ENCODE data around the gene TNFAIP3.

Gene TNFAIP3

DNA sequence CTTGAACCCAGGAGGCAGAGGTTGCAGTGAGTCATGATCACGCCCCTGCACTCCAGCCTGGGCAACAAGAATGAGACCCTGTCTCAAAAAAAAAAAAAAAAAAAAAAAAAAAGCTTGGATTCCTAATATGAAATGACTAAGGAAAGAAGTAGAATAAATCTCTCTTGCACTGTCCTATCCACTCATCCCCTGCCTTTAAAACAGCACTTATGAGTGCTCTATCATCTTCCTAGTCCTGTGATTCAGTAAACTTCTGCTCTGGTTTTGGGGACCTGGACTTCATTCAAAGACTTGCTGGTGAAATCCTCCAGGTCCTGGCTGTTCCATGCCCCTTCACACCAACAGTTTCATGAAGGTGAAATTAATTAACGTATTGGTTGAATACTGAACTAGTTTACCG is 29.6 kb downstream of the TNFAIP3 start:
- in situ Hi-C loops (cut with MboI; ENCODE audit: low sequenced_read_pairs), result no loop called here

DNA sequence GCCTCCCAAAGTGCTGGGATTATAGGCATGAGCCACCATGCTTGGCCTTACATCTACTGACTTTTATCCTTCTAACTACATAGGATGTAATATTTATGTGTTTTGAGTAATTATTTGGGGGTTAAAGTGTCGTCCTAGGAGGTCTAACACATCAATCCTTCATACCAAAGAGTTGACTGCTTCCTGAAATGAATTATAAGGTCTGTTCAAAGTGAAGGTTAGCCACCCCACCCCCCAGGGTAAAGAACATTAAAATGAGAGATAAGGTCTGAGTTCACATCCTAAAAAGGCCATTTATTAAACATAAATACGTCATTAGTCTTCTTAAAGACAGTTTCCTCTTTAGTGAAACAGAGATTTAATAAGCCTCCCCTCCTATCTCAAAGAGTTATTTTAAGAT is 33.8 kb downstream of the TNFAIP3 start:
- in situ Hi-C loops (cut with MboI; ENCODE audit: low sequenced_read_pairs), result no loop called here

DNA sequence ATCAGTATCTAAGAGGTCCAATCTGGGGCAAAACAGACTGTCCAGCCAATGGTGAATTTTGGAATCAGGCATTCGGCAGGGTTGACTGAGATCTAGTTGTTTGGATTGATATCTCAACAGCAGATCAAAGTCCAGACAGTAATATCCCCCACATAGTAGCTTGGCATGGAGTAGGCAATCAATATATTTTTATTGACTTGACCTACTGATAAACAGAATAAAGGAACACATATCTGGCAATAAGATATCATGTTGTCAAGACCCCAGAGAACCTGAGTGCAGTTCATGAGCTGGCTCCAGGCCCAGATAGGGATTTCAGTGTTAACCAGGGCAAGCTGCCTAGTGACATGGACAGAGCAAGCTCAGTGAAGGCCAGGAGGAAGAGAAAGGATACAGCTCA is 34.4 kb downstream of the TNFAIP3 start:
- in situ Hi-C loops (cut with MboI; ENCODE audit: low sequenced_read_pairs), result no loop called here

DNA sequence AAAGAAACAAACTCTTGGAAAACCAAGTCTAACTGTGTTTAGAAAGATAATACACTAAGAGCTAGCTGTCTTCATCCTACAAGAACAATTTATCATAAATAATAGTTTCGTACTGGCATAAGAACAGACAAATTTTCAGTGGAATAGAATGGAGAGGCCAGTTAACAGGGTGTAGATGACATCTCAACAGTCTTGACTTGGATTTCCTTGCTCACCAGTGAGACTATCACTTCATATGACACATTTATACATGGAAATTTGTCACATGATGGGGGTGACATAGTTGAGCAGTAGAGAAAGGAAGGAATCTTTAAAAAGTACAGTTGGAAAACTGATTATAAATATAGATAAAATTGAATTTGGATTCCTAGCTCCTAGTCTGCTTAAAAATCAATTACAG is 35.6 kb downstream of the TNFAIP3 start:
- in situ Hi-C loops (cut with MboI; ENCODE audit: low sequenced_read_pairs), result no loop called here

DNA sequence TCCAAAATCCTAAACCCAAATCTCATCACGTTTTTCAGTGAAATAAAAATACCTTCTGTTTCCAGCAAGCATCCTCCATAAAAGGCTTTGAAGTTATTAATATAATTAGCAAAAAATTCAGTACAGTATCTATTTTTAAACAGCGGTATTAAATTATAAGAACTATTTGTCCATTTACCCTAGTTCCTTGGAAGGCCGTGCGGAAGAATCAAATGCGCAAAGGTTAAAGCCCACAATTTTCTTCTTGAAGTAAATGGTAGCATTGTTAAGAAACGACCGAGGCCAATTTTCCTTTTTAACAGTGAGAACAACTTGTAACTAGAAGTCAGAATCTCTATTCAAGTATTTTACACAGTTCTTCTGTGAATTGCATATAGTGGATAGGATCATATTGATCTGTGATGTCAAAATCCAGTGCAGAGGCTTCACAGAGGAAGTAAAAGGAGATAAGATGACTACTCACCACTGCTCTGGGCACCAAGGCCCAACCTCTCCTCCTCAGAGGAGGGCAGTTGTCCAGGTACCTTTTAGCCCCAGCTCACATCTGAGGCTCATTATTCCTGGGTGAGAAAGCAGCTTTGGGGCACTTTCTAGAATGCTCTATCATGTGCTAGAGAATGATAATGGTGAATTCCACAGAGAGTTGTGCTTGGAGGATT is 36.3 kb downstream of the TNFAIP3 start:
- in situ Hi-C loops (cut with MboI; ENCODE audit: low sequenced_read_pairs), result no loop called here

DNA sequence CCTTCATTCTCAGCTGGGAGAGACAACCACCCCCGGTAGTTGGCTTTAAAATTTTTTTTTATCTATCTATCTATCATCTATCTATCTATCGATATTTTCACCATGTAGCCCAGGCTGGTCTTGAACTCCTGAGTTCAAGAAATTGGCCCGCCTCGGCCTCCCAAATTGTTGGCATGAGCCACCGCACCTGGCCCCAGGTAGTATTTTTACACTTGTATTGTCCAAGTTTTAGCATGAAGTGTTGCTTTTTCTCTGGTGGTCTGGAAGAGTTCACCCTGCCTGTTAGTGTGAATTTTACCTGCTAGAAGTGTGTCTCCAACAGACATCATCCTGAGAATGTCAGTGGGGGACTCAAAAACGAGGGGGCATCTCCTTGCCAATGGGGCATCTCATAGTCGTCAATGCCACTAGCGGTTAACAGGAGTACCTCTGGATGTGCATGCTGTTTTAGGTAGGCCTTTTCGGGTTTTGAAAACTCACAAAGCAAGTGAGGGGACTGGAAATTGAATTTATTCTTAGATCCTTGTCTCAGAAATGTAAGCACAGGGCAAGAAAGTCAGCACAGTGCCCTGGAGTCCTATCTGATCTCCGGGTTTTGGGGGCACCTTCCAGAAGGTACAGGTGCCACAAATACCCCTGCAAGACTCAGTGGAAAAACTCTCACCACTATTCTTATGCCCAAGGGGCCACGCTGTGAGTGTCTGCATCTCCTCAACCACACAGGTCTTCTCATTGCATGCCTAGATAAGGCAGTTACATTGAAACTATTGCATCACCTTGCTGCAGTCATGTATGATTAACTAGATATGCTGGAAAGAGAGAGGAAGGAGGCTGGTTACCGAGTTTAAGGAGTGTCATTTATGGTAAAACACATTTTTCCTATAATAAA is 37.1 kb downstream of the TNFAIP3 start:
- in situ Hi-C loops (cut with MboI; ENCODE audit: low sequenced_read_pairs), result no loop called here

DNA sequence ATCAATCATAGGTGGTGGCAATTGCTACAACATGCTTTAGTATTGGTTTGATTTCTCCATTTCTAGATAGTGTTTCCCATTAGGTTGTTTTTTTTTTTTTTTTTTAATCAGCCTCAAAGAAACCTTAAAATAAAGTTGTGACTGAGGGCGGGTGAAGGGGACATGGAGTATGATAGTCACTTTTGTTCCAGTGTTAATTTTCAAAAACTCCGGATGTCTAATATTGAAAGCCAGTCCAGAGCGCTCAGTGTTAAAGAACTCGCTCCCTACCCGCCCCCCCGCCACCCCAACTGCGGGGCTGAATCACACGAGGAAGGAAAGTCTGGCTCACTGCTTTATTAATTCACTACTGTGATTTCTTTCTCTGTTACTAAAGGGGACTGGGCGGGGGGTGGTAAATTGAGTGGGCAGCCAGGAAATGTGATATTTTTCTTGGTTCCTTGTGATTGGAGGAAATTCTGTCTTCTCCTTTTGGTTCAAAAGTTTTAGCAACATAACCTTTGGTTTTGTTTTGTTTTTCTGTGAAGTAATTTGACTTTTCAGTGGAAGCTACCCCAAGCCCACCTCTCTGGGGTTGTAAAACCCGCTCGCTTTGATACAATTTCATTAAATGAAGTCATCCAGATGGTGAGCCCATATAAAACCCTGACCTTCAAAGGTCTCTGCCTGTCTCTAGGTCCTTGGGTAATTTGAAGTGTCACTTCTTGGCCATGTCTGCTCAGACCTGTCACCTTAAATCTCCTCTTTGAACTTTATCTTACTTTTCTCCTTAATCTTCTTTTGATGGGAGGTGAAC is 38.0 kb downstream of the TNFAIP3 start:
- in situ Hi-C loops (cut with MboI; ENCODE audit: low sequenced_read_pairs), result no loop called here

DNA sequence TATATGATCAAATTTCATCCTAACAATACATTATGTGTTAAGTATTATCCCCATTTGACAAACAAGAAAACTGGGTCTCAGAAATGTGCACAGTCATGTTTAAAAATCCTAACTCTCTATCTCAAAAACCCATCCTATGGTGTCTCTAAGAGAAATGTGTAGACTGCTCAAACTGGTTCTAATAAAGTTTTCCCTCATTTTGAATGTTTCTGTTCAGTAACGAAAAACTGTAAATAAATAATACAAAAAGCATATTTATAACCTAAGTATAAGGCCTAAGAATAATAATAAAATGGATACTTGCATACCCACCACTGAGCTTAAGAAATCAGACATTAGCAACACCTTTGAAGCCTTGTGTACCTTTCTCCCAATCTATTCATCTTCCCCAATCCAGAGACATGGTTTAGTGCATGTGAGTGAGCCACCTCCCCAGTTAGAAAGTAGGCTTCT is 39.0 kb downstream of the TNFAIP3 start:
- in situ Hi-C loops (cut with MboI; ENCODE audit: low sequenced_read_pairs), result no loop called here

DNA sequence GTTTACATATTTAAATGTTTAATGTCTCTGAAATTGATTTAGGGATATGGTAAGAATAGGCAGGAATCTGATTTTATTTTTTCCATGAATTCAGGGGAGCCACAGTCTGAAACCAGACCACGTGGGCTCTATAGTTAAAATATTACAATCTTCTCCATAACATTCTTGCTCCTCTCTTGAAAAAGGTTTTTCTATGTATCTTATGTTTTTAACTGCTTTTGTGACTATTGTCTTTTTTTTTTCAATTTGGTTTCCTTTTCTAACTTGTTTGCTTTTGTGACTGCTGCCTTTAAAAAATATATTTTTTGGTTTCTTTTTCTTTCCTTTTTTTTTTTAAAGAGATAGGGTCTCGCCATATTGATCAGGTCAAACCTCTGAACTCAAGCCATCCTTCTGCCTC is 40.1 kb downstream of the TNFAIP3 start:
- in situ Hi-C loops (cut with MboI; ENCODE audit: low sequenced_read_pairs), result no loop called here

DNA sequence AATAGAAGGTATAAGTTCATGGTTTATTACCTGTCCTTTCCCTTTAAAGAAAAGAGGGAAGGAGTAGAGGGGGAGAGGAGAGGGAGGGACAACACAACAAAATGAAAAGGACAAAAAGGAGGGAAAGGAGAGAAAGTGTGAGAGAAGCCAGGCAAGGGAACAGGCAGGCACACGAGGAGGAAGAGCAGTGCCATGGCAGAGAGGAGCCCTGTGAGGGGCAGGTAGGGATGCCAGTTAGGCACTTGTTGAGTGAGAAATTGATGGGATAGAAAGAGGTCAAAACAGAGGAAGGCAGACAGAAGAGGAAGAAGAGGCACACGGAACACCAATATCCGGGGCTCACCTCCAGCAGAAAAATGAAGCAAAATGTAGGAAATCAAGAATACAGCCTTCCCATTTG is 42.5 kb downstream of the TNFAIP3 start:
- in situ Hi-C loops (cut with MboI; ENCODE audit: low sequenced_read_pairs), result no loop called here

DNA sequence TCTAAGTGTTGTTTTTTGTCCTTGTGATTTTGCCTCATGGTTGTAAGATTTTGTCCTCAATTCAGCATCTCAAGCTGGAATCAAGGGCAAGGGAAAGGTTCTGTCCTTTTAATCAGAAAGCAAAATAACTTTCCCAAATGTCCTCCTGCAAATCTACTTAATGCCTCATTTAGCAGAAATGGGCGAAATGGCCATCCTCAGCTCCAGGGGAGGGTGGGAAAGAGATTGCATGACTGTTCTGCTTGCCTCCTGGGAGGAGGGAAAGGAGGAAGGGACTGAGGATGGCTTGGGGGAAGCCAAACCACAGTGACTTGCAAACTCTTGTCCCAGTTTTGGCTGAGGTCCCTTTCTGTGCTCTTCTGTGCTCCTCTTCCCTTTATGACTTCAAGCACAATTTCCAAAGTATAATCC is 43.4 kb downstream of the TNFAIP3 start:
- in situ Hi-C loops (cut with MboI; ENCODE audit: low sequenced_read_pairs), result no loop called here

DNA sequence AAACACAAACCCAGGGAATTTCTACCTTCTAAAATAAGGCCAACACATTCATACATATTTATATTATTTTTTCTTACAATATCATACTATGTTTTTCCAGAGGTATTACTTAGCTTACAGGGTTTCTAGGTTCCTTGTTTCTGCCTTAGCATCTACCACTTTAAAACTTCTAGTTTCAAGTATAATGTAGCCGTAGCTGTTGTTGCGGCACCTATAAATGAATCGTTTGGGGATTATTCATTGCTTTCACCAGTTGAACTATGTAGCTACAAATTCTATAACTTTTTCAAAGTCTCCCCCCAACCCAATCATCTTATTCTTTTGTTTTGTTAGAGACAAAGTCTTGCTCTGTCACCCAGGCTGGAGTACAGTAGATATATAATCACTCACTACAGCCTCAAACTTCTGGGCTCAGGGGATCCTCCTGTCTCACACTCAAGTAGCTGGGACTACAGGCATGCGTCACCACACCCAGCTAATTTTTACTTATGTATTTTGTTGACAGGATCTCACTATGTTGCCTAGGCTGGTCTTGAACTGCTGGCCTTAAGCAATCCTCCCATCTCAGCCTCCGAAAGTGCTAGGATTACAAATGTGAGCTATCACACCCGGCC is 43.9 kb downstream of the TNFAIP3 start:
- in situ Hi-C loops (cut with MboI; ENCODE audit: low sequenced_read_pairs), result no loop called here

DNA sequence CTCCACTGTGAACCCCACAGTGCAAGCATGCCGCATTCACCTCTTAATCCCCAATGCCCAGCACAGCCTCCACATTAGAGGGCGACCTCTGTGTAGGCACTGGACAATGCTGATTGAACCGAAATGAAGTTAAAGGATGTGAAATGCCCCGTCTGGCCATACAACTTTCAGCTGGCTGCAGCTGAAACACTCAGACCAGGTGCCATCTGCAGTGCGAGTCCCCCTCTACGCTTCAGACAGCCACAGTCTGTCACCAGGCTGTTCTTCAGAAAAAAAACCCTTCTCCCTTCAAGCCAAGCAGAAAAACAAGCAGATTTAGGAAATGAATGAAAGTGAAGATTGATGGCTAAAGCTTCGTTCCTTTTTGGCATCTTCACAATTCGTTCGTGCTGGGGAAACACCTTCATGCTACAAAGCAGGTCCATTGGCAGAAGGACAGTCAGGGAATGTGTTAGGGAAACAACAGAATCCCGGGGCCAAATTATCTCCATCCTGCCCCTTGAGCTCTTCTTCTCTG is 44.7 kb downstream of the TNFAIP3 start:
- in situ Hi-C loops (cut with MboI; ENCODE audit: low sequenced_read_pairs), result no loop called here

DNA sequence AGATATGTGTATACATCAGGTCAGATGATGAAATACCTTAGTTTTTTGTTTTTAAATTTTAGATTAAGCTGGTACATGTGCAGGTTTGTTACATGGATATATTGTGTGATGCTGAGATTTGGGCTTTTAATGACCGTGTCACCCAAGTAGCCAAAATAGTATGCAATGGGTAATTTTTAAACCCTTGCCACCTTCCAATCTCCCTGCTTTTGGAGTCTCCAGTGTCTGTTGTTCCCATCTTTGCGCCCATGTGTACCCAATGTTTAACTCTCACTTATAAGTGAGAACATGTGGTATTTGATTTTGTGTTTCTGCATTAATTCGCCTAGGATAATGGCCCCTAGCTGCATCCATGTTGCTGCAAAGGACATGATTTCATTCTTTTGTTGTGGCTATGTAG is 45.8 kb downstream of the TNFAIP3 start:
- in situ Hi-C loops (cut with MboI; ENCODE audit: low sequenced_read_pairs), result no loop called here

DNA sequence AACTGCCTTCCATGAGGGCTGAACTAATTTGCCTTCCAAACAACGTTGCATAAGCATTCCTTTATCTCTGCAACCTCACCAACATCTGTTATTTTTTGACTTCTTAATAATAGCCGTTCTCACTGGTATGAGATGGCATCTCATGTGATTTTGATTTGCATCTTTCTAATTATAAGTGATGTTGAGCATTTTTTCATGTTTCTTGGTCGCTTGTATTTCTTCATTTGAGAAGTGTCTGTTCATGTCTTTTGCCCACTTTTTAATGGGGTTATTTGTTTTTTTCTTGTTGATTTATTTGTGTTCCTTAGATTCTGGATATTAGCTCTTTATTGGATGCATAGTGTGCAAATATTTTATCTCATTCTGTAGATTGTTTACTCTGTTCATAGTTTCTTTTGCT is 46.4 kb downstream of the TNFAIP3 start:
- in situ Hi-C loops (cut with MboI; ENCODE audit: low sequenced_read_pairs), result no loop called here

DNA sequence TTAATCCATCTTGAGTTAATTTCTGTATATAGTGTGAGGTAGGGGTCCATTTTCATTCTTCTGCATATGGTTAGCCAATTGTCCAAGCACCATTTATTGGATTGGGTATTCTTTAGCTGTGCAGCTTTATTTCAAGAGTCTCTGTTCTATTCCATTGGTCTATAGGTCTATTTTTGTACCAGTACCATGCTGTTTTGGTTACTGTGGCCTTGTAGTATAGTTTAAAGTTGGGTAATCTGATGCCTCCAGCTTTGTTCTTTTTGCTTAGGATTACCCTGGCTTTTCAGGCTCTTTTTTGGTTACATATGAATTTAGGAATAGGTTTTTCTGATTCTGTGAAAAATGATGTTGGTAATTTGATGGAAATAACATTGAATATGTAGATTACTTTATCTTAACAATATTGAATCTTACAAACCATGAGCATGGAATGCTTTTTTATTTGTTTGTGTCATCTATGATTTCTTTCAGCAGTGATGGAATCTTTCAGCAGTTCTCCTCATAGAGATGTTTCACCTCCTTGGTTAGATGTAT is 47.0 kb downstream of the TNFAIP3 start:
- in situ Hi-C loops (cut with MboI; ENCODE audit: low sequenced_read_pairs), result no loop called here

DNA sequence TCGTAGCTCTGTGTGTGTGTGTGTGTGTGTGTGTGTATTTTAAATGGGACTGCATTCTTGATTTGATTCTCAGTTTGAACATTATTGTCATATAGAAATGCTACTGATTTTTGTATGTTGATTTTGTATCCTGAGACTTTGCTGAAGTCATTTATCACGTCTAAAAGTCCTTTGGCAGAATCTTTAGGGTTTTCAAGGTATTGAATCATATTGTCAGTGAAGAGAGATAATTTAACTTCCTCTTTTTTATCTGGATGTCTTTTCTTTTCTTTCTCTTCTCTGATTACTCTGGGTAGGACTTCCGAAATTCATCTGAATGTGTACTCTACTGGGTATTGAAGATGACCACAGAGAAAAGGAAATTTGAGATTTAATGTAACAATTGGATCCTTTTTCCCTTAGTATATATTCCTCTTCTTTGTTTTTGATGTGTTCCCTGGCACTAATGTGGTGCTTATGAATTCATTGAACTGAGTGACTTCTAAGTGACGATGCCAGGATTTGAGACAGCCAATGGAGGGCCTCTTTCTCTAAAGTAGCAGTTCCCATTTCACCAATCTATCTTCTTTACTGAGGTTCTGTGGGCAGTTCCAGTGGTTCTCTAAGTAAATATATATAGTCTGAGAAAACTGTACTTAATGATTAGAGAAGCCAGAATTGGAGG is 47.6 kb downstream of the TNFAIP3 start:
- in situ Hi-C loops (cut with MboI; ENCODE audit: low sequenced_read_pairs), result no loop called here

DNA sequence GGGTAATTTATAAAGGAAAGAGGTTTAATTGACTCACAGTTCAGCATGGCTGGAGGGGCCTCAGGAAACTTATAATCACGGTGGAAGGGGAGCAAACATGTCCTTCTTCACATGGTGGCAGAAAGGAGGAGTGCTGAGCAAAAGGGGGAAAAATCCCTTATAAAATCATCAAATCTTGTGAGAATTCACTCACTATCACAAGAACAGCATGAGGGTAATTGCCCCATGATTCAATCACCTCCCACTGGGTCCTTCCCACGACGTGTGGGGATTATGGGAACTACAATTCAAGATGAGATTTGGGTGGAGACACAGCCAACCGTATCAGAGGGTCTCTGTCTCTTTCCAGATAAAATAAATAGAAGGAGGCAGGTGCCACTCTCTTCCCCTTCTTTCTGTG is 48.7 kb downstream of the TNFAIP3 start:
- in situ Hi-C loops (cut with MboI; ENCODE audit: low sequenced_read_pairs), result no loop called here

DNA sequence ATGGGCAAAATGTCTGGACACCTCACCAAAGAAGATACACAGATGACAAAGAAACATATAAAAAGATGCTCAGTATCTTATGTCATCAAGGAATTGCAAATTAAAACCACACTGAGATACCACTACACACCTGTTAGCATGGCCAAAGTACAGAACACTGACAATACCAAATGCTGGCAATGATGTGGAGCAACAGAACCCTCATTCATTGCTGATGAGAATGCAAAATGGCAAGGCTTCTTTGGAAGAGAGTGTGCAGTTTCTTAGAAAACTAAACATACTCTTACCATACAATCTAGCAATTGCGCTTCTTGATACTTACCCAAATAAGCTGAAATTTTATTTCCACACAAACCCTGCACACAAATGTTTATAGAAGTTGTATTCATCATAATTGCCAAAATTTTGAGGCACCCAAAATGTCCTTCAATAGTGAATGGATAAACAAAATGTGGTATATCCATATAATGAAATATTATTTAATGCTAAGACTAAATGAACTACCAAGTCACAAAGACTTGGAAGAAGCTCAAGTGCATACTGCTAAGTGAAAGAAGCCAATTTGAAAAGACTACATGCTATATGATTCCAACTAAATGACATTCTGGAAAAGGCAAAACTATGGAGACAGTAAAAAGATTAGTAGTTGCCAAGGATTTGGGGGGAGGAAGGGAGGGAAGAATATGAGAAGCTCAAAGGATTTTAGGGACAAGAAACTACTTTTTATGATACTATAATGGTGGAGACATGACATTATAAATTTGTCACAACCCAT is 50.7 kb downstream of the TNFAIP3 start:
- in situ Hi-C loops (cut with MboI; ENCODE audit: low sequenced_read_pairs), result no loop called here

DNA sequence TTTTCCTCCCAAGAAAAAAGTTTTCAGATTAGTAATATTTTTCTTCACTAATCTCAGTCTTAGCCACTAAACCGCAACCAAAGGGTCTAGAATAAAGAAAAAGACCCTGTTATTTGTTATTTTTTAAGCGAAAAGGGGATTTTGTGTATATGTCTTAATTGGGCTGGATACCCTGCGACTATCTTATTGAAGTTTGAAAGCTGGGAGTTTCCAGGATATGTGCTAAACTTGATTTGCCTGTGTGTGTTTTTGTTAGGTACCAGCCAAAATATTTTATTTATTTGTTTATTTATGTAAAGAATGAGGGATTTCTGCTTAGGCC is 52.4 kb downstream of the TNFAIP3 start:
- in situ Hi-C loops (cut with MboI; ENCODE audit: low sequenced_read_pairs), result no loop called here

Measured in HL-60/S4 treated with phorbol 12-myristate 13-acetate at 8.2 ng/mL for 4 days and 3 days (cell line).